ENCODE results near the gene CNN1.

DNA sequence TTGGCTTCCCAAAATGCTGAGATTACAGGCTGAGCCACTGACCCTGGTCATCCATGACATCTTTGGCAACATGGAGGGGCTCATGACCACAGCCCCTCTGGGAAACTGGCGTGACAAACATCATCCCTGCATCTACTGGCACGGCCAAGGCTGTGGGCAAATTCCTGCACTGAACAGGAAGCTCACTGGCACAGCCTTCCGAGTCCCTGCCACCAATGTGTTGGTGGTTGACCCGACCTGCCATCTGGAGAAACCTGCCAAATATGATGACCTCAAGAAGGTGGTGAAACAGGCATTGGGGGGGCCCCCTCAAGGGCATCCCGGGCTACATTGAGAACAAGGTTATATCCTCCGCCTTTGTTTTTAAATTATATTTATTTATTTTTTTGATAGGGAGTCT lies 47.7 kb downstream of the CNN1 start:
- TF ChIP-seq, protein P1, sequence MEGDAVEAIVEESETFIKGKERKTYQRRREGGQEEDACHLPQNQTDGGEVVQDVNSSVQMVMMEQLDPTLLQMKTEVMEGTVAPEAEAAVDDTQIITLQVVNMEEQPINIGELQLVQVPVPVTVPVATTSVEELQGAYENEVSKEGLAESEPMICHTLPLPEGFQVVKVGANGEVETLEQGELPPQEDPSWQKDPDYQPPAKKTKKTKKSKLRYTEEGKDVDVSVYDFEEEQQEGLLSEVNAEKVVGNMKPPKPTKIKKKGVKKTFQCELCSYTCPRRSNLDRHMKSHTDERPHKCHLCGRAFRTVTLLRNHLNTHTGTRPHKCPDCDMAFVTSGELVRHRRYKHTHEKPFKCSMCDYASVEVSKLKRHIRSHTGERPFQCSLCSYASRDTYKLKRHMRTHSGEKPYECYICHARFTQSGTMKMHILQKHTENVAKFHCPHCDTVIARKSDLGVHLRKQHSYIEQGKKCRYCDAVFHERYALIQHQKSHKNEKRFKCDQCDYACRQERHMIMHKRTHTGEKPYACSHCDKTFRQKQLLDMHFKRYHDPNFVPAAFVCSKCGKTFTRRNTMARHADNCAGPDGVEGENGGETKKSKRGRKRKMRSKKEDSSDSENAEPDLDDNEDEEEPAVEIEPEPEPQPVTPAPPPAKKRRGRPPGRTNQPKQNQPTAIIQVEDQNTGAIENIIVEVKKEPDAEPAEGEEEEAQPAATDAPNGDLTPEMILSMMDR (IDR thresholded peaks at IDR 0.05), result no peak
- TF ChIP-seq POLR2A (IDR thresholded peaks at IDR 0.05), result no peak

Measured in Peyer's patch (tissue), 4 donors.